K562 (cell line): ENCODE measurements around the gene PPP1R14C. TPM values are rescaled to one million over a fixed set of nuclear protein-coding genes. Genes with fewer than 3 reads are reported as not detected.

Experiments used
- EHMT2 ChIP-seq: fragments of 450-650 bp; IDR thresholded peaks from 2 replicates; pipeline ENCODE4 v1.6.1; 2018; ENCODE audit warnings: antibody characterized with exemption
- KDM5B ChIP-seq: fragments of 200-600 bp; sonication (generic); IDR thresholded peaks from 2 replicates; pipeline ENCODE4 v1.6.1; 2012; ENCODE audit warnings: low read depth, mild to moderate bottlenecking, moderate library complexity, low read length, control low read depth, inconsistent platforms; ENCODE audit not compliant: insufficient replicate concordance
- LCOR ChIP-seq: sonication (generic); formaldehyde crosslinking; IDR thresholded peaks from 2 replicates; pipeline ENCODE4 v1.8.0; 2022; ENCODE audit warnings: mild to moderate bottlenecking, missing genetic modification reagents
- MCM2 ChIP-seq: fragments of 450-650 bp; IDR thresholded peaks from 2 replicates; pipeline ENCODE4 v1.6.1; 2017; ENCODE audit warnings: low read depth, mild to moderate bottlenecking
- TCF3 ChIP-seq: sonication (generic); formaldehyde crosslinking; IDR thresholded peaks from 2 replicates; pipeline ENCODE4 v1.4.0; 2020; ENCODE audit warnings: mild to moderate bottlenecking, missing genetic modification reagents
- TCFL5 ChIP-seq: fragments of 250-450 bp; sonication (Bioruptor Pico); conservative IDR thresholded peaks from 2 replicates; pipeline ENCODE4 v1.6.1; 2021; ENCODE audit warnings: mild to moderate bottlenecking, moderate library complexity, matching md5 sums
- polyA plus RNA-seq, 8 experiments: library from polyadenylated mRNA; depleted of rRNA in 4 of 8; stranded (reverse) in 5 of 8; unstranded in 3 of 8; fragments of >200 nt; fragmentation: Nextera tagmentation in 2 of 8; fragmentation: Illumina TruSeq in 1 of 8; extraction: Ambion mirVana in 2 of 8; extraction: Trizol in 1 of 8; gene quantifications; 2 replicates each; pipeline versions ENCODE4 v1.2.1 to v1.2.3, GENCODE V29; 2011 to 2014; ENCODE audit warnings: inconsistent platforms in 1 of 8, missing spikeins in 1 of 8
- total RNA-seq, 7 experiments: library from RNA; depleted of rRNA in 6 of 7; stranded (reverse); fragments of >200 nt in 6 of 7; fragmentation: Illumina TruSeq in 2 of 7; extraction: Trizol in 2 of 7; gene quantifications; 2 replicates each; pipeline versions ENCODE4 v1.2.1 to v1.2.3, GENCODE V29; 2011 to 2021; ENCODE audit warnings: low replicate concordance in 1 of 7
- TF ChIP-seq, protein P1 (sequence below): fragments of 250-450 bp; sonication (Bioruptor Pico); IDR thresholded peaks from 2 replicates; pipeline ENCODE4 v1.5.0; 2021; ENCODE audit warnings: mild to moderate bottlenecking, moderate library complexity
- TF ChIP-seq, protein P2 (sequence below): sonication (generic); formaldehyde crosslinking; IDR thresholded peaks from 2 replicates; pipeline ENCODE4 v1.8.0; 2022; ENCODE audit warnings: missing genetic modification reagents, mild to moderate bottlenecking, moderate library complexity, borderline replicate concordance
- TF ChIP-seq, protein P3 (sequence below): IDR thresholded peaks from 3 replicates; pipeline ENCODE4 v1.6.1; 2011; ENCODE audit warnings: borderline replicate concordance, mild to moderate bottlenecking, moderate library complexity; ENCODE audit not compliant: insufficient read length; ENCODE audit errors: extremely low read depth
- TF ChIP-seq, protein P4 (sequence below): fragments of 250-450 bp; sonication (Bioruptor Pico); IDR thresholded peaks from 2 replicates; pipeline ENCODE4 v1.4.0; 2020; ENCODE audit warnings: mild to moderate bottlenecking, moderate library complexity
- TF ChIP-seq, protein P5 (sequence below): sonication (generic); formaldehyde crosslinking; IDR thresholded peaks from 2 replicates; pipeline ENCODE4 v1.8.0; 2023; ENCODE audit warnings: mild to moderate bottlenecking, missing genetic modification reagents
- TF ChIP-seq, protein P6 (sequence below): fragments of 250-450 bp; sonication (Bioruptor Pico); IDR thresholded peaks from 2 replicates; pipeline ENCODE4 v1.8.0; 2021; ENCODE audit warnings: borderline replicate concordance, mild to moderate bottlenecking, moderate library complexity; ENCODE audit not compliant: poor library complexity, severe bottlenecking

Gene PPP1R14C
- total and polyA plus RNA-seq, 9 of the 15 experiments (the other 6 are each of a cell fraction or from before 2014, with no cell fraction given): 4.5 to 16.6 (median 11.9) TPM

DNA sequence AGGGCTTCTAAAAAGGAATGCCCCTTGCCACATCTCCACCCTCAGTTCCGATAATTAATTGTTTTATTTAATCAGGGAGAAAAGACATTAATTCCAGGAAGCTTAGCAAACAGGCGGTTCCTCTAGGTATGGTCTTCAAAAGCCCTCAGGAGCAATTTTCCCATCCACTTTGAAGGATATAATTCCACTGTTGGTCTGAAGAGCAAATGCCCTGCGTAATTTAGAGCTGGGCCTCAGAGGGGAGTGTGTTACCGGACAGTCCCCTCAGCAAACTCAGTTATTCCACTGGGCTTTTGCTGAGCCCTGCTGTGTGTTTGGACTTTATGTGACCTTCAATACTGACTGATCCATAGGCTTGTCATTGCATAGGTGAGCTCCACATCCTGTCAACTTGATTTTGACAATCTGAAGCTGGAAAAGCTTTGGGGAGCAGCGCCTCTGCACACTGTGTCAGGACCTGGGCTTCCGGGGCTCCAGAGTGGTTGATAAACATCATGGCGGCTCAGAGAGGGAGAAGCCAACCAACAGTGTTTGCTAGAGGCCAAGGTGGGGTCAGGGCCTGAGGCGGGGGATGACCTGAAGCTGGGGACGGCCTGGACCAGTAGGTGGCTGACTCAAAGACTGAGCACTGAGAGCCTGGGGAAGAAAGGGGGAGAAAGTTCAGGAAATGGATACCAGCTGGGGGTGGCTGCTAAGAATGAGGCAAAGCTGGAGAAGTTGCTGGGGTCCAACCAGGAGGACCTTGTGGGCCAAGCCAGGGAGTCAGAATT, 43.5 kb downstream of the PPP1R14C start (continued):
- TF ChIP-seq, protein P1, sequence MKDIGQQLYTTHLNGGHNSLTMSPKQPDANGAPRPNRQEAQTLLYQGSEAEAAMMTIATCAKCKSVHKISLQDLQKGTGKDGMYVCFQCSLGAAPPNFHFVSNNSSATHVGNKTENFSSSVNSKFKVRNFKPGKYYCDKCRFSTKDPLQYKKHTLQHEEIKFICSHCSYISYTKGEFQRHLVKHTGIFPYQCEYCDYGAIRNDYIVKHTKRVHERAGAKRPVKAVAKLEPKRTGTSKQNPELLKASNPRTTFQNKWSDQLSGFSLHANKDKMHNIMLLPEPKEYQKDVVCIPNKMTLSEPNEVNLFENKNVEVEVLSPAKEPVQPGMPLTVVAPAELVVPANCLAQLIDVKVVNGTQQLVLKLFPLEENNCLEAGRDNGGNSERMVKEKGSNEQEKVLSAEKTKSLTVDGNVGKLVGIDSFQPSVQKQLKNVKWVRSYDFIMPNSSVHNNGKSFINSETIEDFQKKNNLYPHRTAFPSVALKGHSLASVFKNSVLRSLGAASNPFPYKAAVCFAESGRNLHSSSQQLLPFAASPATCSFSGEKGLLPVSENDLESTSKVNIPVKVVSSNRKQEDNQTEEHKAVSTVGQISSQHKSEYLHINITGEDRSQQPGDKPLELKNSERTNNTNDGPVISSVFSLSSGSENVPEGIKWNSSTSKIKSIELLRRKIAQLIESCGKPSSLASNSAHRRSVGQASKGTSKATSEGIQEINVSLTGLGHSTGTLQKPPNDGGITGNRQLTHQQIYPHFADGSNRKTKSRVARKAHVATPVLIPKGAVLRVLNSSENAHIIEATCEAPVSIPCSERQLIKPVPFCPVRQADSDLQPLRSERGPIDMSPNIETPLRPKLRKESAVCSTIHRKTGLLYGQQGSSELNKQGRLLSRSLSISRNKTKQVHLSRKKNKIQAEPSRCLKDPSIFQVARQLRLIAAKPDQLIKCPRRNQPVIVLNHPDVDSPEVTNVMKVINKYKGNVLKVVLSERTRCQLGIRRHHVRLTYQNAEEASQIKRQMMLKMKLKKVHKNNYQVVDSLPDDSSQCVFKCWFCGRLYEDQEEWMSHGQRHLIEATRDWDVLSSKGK (CRISPR knock-in tag): no peak
- no peak for TF ChIP-seq LCOR (CRISPR knock-in tag)
- TF ChIP-seq, protein P2, sequence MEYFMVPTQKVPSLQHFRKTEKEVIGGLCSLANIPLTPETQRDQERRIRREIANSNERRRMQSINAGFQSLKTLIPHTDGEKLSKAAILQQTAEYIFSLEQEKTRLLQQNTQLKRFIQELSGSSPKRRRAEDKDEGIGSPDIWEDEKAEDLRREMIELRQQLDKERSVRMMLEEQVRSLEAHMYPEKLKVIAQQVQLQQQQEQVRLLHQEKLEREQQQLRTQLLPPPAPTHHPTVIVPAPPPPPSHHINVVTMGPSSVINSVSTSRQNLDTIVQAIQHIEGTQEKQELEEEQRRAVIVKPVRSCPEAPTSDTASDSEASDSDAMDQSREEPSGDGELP (CRISPR knock-in tag): peak; percentile 65; the same call in 1 of the 2 replicates
- peak; percentile 73; the same call in 1 of the 2 replicates for TF ChIP-seq EHMT2
- TF ChIP-seq, protein P3, sequence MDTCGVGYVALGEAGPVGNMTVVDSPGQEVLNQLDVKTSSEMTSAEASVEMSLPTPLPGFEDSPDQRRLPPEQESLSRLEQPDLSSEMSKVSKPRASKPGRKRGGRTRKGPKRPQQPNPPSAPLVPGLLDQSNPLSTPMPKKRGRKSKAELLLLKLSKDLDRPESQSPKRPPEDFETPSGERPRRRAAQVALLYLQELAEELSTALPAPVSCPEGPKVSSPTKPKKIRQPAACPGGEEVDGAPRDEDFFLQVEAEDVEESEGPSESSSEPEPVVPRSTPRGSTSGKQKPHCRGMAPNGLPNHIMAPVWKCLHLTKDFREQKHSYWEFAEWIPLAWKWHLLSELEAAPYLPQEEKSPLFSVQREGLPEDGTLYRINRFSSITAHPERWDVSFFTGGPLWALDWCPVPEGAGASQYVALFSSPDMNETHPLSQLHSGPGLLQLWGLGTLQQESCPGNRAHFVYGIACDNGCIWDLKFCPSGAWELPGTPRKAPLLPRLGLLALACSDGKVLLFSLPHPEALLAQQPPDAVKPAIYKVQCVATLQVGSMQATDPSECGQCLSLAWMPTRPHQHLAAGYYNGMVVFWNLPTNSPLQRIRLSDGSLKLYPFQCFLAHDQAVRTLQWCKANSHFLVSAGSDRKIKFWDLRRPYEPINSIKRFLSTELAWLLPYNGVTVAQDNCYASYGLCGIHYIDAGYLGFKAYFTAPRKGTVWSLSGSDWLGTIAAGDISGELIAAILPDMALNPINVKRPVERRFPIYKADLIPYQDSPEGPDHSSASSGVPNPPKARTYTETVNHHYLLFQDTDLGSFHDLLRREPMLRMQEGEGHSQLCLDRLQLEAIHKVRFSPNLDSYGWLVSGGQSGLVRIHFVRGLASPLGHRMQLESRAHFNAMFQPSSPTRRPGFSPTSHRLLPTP: no peak
- TF ChIP-seq, protein P4, sequence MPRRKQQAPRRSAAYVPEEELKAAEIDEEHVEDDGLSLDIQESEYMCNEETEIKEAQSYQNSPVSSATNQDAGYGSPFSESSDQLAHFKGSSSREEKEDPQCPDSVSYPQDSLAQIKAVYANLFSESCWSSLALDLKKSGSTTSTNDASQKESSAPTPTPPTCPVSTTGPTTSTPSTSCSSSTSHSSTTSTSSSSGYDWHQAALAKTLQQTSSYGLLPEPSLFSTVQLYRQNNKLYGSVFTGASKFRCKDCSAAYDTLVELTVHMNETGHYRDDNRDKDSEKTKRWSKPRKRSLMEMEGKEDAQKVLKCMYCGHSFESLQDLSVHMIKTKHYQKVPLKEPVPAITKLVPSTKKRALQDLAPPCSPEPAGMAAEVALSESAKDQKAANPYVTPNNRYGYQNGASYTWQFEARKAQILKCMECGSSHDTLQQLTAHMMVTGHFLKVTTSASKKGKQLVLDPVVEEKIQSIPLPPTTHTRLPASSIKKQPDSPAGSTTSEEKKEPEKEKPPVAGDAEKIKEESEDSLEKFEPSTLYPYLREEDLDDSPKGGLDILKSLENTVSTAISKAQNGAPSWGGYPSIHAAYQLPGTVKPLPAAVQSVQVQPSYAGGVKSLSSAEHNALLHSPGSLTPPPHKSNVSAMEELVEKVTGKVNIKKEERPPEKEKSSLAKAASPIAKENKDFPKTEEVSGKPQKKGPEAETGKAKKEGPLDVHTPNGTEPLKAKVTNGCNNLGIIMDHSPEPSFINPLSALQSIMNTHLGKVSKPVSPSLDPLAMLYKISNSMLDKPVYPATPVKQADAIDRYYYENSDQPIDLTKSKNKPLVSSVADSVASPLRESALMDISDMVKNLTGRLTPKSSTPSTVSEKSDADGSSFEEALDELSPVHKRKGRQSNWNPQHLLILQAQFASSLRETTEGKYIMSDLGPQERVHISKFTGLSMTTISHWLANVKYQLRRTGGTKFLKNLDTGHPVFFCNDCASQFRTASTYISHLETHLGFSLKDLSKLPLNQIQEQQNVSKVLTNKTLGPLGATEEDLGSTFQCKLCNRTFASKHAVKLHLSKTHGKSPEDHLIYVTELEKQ (CRISPR knock-in tag): no peak
- no peak for TF ChIP-seq KDM5B
- TF ChIP-seq TCF3 (CRISPR knock-in tag): no peak
- TF ChIP-seq TCFL5 (CRISPR knock-in tag): no peak
- TF ChIP-seq, protein P5, sequence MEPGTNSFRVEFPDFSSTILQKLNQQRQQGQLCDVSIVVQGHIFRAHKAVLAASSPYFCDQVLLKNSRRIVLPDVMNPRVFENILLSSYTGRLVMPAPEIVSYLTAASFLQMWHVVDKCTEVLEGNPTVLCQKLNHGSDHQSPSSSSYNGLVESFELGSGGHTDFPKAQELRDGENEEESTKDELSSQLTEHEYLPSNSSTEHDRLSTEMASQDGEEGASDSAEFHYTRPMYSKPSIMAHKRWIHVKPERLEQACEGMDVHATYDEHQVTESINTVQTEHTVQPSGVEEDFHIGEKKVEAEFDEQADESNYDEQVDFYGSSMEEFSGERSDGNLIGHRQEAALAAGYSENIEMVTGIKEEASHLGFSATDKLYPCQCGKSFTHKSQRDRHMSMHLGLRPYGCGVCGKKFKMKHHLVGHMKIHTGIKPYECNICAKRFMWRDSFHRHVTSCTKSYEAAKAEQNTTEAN: no peak
- TF ChIP-seq, protein P6, sequence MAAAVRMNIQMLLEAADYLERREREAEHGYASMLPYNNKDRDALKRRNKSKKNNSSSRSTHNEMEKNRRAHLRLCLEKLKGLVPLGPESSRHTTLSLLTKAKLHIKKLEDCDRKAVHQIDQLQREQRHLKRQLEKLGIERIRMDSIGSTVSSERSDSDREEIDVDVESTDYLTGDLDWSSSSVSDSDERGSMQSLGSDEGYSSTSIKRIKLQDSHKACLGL (CRISPR knock-in tag): no peak
- no peak for TF ChIP-seq MCM2
